ENCODE data around the gene HAO1. TPM values are rescaled to one million over a fixed set of nuclear protein-coding genes. Genes with fewer than 3 reads are reported as not detected.

Gene HAO1
- total and polyA plus RNA-seq, 2 donors (not counting 3 experiments of a cell fraction or from before 2014, with no cell fraction given) = not detected

DNA sequence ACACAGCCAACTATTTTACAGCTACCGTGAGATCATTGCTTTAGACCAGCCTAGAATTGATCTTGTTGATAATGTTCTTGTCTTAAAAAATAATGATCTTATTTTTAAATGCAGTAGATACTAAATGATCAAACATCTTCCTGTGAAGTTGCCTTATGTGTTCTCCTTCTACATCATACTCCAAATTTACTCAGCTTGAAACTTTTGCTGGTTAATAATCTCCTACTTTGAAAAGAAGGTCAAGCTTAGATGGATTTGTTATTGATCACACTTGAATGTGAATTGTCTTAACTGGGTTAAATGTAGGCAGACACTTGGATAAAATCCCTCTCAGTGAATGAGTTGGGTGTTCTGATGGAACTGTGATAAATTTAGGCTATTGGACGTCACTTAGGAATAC, 91.9 kb downstream of the HAO1 start:
- BruUV-seq (replicated peaks) = no TSS peak
- no peaks in the 10 kb centered on the region for H3K9me1 ChIP-seq (replicated peaks; ENCODE audit: control insufficient read depth, extremely low read depth, insufficient read depth, low read length)
- POLR2A ChIA-PET = interaction anchor here (0.6 kb wide), 1 partner anchor 88 kb away, joined by 4 read pairs; no protein-coding TSS in a partner anchor
- H2AFZ ChIP-seq (ENCODE audit: low read depth, low read length) = no peak overlapping the region
- no peak overlapping the region for H3K27ac ChIP-seq (ENCODE audit: insufficient read depth, low read depth, low read length)
- DNase-seq (ENCODE audit: low read depth, low spot score) (no peak), FAIRE-seq (no peak)
- TF ChIP-seq EZH2 (IDR thresholded peaks at IDR 0.05; ENCODE audit: borderline replicate concordance, low read depth, low read length, severe bottlenecking) (no peak), GATA2 (IDR thresholded peaks at IDR 0.05; ENCODE audit: insufficient read depth, insufficient read length, low read depth, low read length) (no peak), POLR2A (IDR thresholded peaks at IDR 0.05; ENCODE audit: low read depth, low read length) (no peak), POLR2AphosphoS5 (IDR thresholded peaks at IDR 0.05; ENCODE audit: insufficient read depth, low read depth, low read length) (no peak), MYC (IDR thresholded peaks at IDR 0.05; ENCODE audit: low read depth, low read length) (no peak), FOS (IDR thresholded peaks at IDR 0.05; ENCODE audit: borderline replicate concordance, insufficient read depth, low read length) (no peak), JUN (IDR thresholded peaks at IDR 0.05; ENCODE audit: borderline replicate concordance, insufficient read depth, insufficient read length, low read depth) (no peak)
- TF ChIP-seq, protein P1, sequence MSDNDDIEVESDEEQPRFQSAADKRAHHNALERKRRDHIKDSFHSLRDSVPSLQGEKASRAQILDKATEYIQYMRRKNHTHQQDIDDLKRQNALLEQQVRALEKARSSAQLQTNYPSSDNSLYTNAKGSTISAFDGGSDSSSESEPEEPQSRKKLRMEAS (IDR thresholded peaks at IDR 0.05; ENCODE audit: insufficient read depth, insufficient read length) = no peak
- TF ChIP-seq, protein P2, sequence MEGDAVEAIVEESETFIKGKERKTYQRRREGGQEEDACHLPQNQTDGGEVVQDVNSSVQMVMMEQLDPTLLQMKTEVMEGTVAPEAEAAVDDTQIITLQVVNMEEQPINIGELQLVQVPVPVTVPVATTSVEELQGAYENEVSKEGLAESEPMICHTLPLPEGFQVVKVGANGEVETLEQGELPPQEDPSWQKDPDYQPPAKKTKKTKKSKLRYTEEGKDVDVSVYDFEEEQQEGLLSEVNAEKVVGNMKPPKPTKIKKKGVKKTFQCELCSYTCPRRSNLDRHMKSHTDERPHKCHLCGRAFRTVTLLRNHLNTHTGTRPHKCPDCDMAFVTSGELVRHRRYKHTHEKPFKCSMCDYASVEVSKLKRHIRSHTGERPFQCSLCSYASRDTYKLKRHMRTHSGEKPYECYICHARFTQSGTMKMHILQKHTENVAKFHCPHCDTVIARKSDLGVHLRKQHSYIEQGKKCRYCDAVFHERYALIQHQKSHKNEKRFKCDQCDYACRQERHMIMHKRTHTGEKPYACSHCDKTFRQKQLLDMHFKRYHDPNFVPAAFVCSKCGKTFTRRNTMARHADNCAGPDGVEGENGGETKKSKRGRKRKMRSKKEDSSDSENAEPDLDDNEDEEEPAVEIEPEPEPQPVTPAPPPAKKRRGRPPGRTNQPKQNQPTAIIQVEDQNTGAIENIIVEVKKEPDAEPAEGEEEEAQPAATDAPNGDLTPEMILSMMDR (IDR thresholded peaks at IDR 0.05; ENCODE audit: extremely low read depth in 1 of 2, insufficient read depth in 1 of 2, low read depth in 1 of 2, low read length in 2 of 2) = no peak
- H3K9ac ChIP-seq (replicated peaks; ENCODE audit: extremely low read depth, insufficient read depth, low read length) = no peak overlapping the region
- CTCF ChIA-PET = no interaction called here
- no peaks in the 10 kb centered on the region for H3K36me3 ChIP-seq (ENCODE audit: control insufficient read depth in 2 of 2, extremely low read depth in 1 of 2, insufficient read depth in 2 of 2, low read length in 2 of 2)
- no peak overlapping the region for H3K4me2 ChIP-seq (ENCODE audit: insufficient read depth, low read length)
- dilution Hi-C loops (cut with MboI; ENCODE audit: extremely low pct_ligation_motif_present, low sequenced_read_pairs) (no loop called here), intact Hi-C loops (cut with micrococcal nuclease) (no loop called here)
- H4K20me1 ChIP-seq (replicated peaks; ENCODE audit: control insufficient read depth, extremely low read depth, insufficient read depth, low read length) = no peaks in the 10 kb centered on the region
- no peak overlapping the region for H3K4me3 ChIP-seq (replicated peaks in 1 of 3; ENCODE audit: insufficient read depth in 1 of 3, low read depth in 1 of 3, low read length in 3 of 3)
- no peaks in the 10 kb centered on the region for H3K79me2 ChIP-seq (ENCODE audit: control insufficient read depth, insufficient read depth, low read length)
- no peaks in the 10 kb centered on the region for H3K4me1 ChIP-seq (ENCODE audit: control insufficient read depth, extremely low read depth, insufficient read depth, low read length)
- no peaks in the 10 kb centered on the region for H3K27me3 ChIP-seq (ENCODE audit: control insufficient read depth in 2 of 2, insufficient read depth in 2 of 2, low read length in 2 of 2)
- no peaks in the 10 kb centered on the region for H3K9me3 ChIP-seq (replicated peaks; ENCODE audit: control insufficient read depth, insufficient read depth, low read length)

Measured in endothelial cell of umbilical vein (primary cell).